ENCODE measurements around the gene LYRM2. TPM values are rescaled to one million over a fixed set of nuclear protein-coding genes. Genes with fewer than 3 reads are reported as not detected.

LYRM2 gene
- total and polyA plus RNA-seq, 2 of the 8 experiments (the other 6 are each of a cell fraction or from before 2014, with no cell fraction given): 7.3 to 25.7 TPM

GRCh38 chr6:89650579-89650978 is 12.0 kb upstream of the LYRM2 start:
- ChIA-PET POLR2A (ENCODE audit: partially characterized antibody) (interaction anchor here (0.6 to 1.5 kb wide), 4 partner anchors 12 to 97 kb away, joined by 3 read pairs; partner anchors contain the start of gene LYRM2), CTCF (ENCODE audit: partially characterized antibody) (interaction anchor here (0.6 kb wide), 1 partner anchor 9 kb away, joined by 3 read pairs; no protein-coding TSS in a partner anchor)
- Histone ChIP-seq H3K36me3 (ENCODE audit: control insufficient read depth in 2 of 4, insufficient read depth in 4 of 4, low read length in 3 of 4) (peaks cover 35 to 96% (median 87%) of the 10 kb centered on the region in 4 experiments), H2AFZ (ENCODE audit: low read length) (no peak overlapping the region), H3K79me2 (ENCODE audit: control insufficient read depth in 1 of 2, insufficient read depth in 2 of 2, low read length in 2 of 2) (no peaks in the 10 kb centered on the region), H3K14ac (ENCODE audit: insufficient read length) (no peak overlapping the region), H2BK120ac (replicated peaks; ENCODE audit: low read depth, low read length) (no peak overlapping the region), H3K18ac (ENCODE audit: extremely low read depth, low read length) (no peak overlapping the region), H3K4me2 (ENCODE audit: insufficient read depth in 1 of 2, low read depth in 2 of 2, low read length in 2 of 2) (no peak overlapping the region), H3K79me1 (ENCODE audit: low read depth, low read length) (no peaks in the 10 kb centered on the region), H3K4ac (replicated peaks; ENCODE audit: insufficient read length, low read depth, low read length) (no peak overlapping the region), H2AK5ac (ENCODE audit: low read depth, low read length) (no peak overlapping the region), H2BK20ac (ENCODE audit: low read length) (no peak overlapping the region), H3K27me3 (replicated peaks in 1 of 4; ENCODE audit: control insufficient read depth in 3 of 4, extremely low read depth in 1 of 4, insufficient read depth in 3 of 4, low read length in 3 of 4) (no peaks in the 10 kb centered on the region), H4K8ac (ENCODE audit: extremely low read depth, insufficient read depth, low read length) (no peak overlapping the region), H2BK15ac (ENCODE audit: low read length) (no peak overlapping the region), H3K56ac (replicated peaks; ENCODE audit: insufficient read length, low read depth, low read length) (no peak overlapping the region), H2BK5ac (ENCODE audit: low read depth, low read length) (no peak overlapping the region), H2BK12ac (ENCODE audit: low read depth, low read length) (no peak overlapping the region), H4K20me1 (replicated peaks in 1 of 2; ENCODE audit: control insufficient read depth in 1 of 2, insufficient read depth in 2 of 2, low read length in 2 of 2) (peaks cover 0 to 2% of the 10 kb centered on the region in 2 experiments), H3K4me3 (ENCODE audit: extremely low read depth in 1 of 4, insufficient read depth in 2 of 4, low read depth in 3 of 4, low read length in 4 of 4) (no peak overlapping the region), H3K4me1 (replicated peaks in 1 of 4; ENCODE audit: control insufficient read depth in 3 of 4, insufficient read depth in 4 of 4, low read length in 3 of 4) (no peaks in the 10 kb centered on the region), H3K23me2 (ENCODE audit: low read depth, low read length) (no peaks in the 10 kb centered on the region), H4K91ac (replicated peaks; ENCODE audit: insufficient read length, low read length) (no peak overlapping the region), H4K5ac (ENCODE audit: insufficient read length, low read depth, low read length) (no peak overlapping the region), H3K27ac (ENCODE audit: low read depth, low read length) (no peak overlapping the region), H3K23ac (ENCODE audit: insufficient read length) (no peak overlapping the region), H3K9me3 (ENCODE audit: insufficient read depth in 2 of 2, low read depth in 1 of 2, low read length in 1 of 2) (no peaks in the 10 kb centered on the region), H3K9ac (replicated peaks in 1 of 4; ENCODE audit: extremely low read depth in 1 of 4, low read depth in 3 of 4, low read length in 3 of 4) (no peak overlapping the region)
- DNase-seq (ENCODE audit: low read depth in 1 of 2, low spot score in 2 of 2) (no peak), FAIRE-seq (no peak)
- TF ChIP-seq SRF (IDR thresholded peaks at IDR 0.05; ENCODE audit: low read depth, low read length): no peak
- no peak for TF ChIP-seq TAF7 (optimal IDR thresholded peaks at IDR 0.05; ENCODE audit: borderline replicate concordance, low read depth, low read length)
- no peak for TF ChIP-seq BCL11A (IDR thresholded peaks at IDR 0.05; ENCODE audit: low read depth in 2 of 2, low read length in 2 of 2)
- TF ChIP-seq POU5F1 (IDR thresholded peaks at IDR 0.05; ENCODE audit: low read depth, low read length): no peak
- TF ChIP-seq CHD1 (IDR thresholded peaks at IDR 0.05; ENCODE audit: low read depth, low read length): no peak
- no peak for TF ChIP-seq EP300 (IDR thresholded peaks at IDR 0.05; ENCODE audit: borderline replicate concordance in 1 of 2, low read depth in 2 of 2, low read length in 2 of 2)
- no peak for TF ChIP-seq MAFK (IDR thresholded peaks at IDR 0.05; ENCODE audit: low read depth, low read length)
- TF ChIP-seq ASH2L (IDR thresholded peaks at IDR 0.05; ENCODE audit: low read length): no peak
- no peak for TF ChIP-seq CTBP2 (IDR thresholded peaks at IDR 0.05; ENCODE audit: borderline replicate concordance, insufficient read depth, insufficient read length, low read length)
- no peak for TF ChIP-seq EZH2 (IDR thresholded peaks at IDR 0.05; ENCODE audit: low read depth, low read length, severe bottlenecking)
- no peak for TF ChIP-seq SIRT6 (IDR thresholded peaks at IDR 0.05; ENCODE audit: low read length)
- 96% methylated on average over 8 of the region's 8 CpGs; no CpG with 5 or more reads in 1 of the 2 experiments for WGBS, 2 experiments (ENCODE audit: extremely low coverage in 1 of 2, insufficient coverage in 1 of 2, insufficient read length in 1 of 2, insufficient replicate concordance in 2 of 2, low coverage in 1 of 2, low lambda C conversion rate in 2 of 2, missing lambda C conversion rate in 1 of 2)
